Stomach (tissue), 9 donors: Measurements from ENCODE around the gene LST1. TPM values are rescaled to one million over a fixed set of nuclear protein-coding genes. Genes with fewer than 3 reads are reported as not detected.

Experiments used
- DNase-seq, 2 donors: peaks; one replicate each; pipeline versions ENCODE4 v3.0.0 to v3.0.0-alpha.2; 2013 to 2019
- H3K27ac ChIP-seq, 5 donors: fragments of 200-600 bp in 4 of 5; sonication (generic) in 4 of 5; one replicate each; pipeline ENCODE4 v1.5.1; 2013 to 2019; ENCODE audit warnings: mild to moderate bottlenecking in 1 of 5, moderate library complexity in 1 of 5
- H3K27me3 ChIP-seq, 3 donors: fragments of 200-600 bp; sonication (generic); one replicate each; pipeline ENCODE4 v1.5.1; 2017 to 2019; ENCODE audit warnings: mixed run types in 1 of 3
- H3K36me3 ChIP-seq, 4 donors: fragments of 200-600 bp; sonication (generic); 1 replicate in 3 of 4; 2 replicates in 1 of 4; pipeline ENCODE4 v1.5.1; 2016 to 2019
- H3K4me1 ChIP-seq, 4 donors: fragments of 200-600 bp; sonication (generic); one replicate each; pipeline ENCODE4 v1.5.1; 2016 to 2019
- H3K4me3 ChIP-seq, 4 donors: fragments of 200-600 bp; sonication (generic) in 3 of 4; one replicate each; pipeline ENCODE4 v1.5.1; 2016 to 2019; ENCODE audit warnings: mild to moderate bottlenecking in 1 of 4
- H3K9me3 ChIP-seq, 4 donors: fragments of 200-600 bp; sonication (generic); one replicate each; pipeline ENCODE4 v1.5.1; 2016 to 2019
- EP300 ChIP-seq: sonication (generic); formaldehyde crosslinking; IDR thresholded peaks from one replicate; pipeline ENCODE4 v1.6.1; 2017; ENCODE audit warnings: antibody characterized with exemption
- POLR2A ChIP-seq, 4 donors: fragments of 450-650 bp; IDR thresholded peaks; one replicate each; pipeline ENCODE4 v1.6.1; 2016; ENCODE audit warnings: antibody characterized with exemption in 4 of 4, control low read depth in 2 of 4, mild to moderate bottlenecking in 1 of 4, moderate library complexity in 1 of 4
- POLR2AphosphoS5 ChIP-seq, 3 donors: sonication (generic); formaldehyde crosslinking; IDR thresholded peaks; one replicate each; pipeline ENCODE4 v1.6.1; 2016; ENCODE audit warnings: antibody characterized with exemption in 3 of 3
- WGBS, 5 donors: extraction: QIAGEN DNeasy Blood & Tissue Kit in 3 of 5; methylation state at CpG; one replicate each; pipeline versions ENCODE4 v1.1.5 to v1.1.7; 2013 to 2018; 5-methylcytosine and 5-hydroxymethylcytosine counted together
- intact Hi-C: fragments of 100-400 bp; cut with DNase I; formaldehyde crosslinking; loops from one replicate; pipeline ENCODE4 v1.15.1; 2023; ENCODE audit warnings: low total_unique reads
- polyA plus RNA-seq, 3 donors: library from polyadenylated mRNA; stranded (reverse); fragments of 200-250 nt; gene quantifications; one replicate each; pipeline ENCODE4 v1.2.3, GENCODE V29; 2013
- total RNA-seq, 5 donors: library from RNA; depleted of rRNA; stranded (reverse); fragments of >200 nt; gene quantifications; one replicate each; pipeline versions ENCODE4 v1.1.0 to v1.2.3, GENCODE V29; 2014 to 2016
- TF ChIP-seq, protein P1 (sequence below), 7 experiments: fragments of 450-650 bp in 4 of 7; fragments of 200-600 bp in 3 of 7; sonication (generic) in 3 of 7; IDR thresholded peaks; one replicate each; pipeline ENCODE4 v1.5.1; 2016 to 2019; ENCODE audit warnings: antibody characterized with exemption in 7 of 7, control low read depth in 2 of 7, mild to moderate bottlenecking in 1 of 7
- donor health status: healthy with polysubstance abuse.
- donor health status: Bipolar disorder and iron deficiency.
- donor health status: healthy.

LST1 gene
- total and polyA plus RNA-seq, 8 donors, result 2.9 to 35.4 (median 8.8) TPM; not detected in 3

DNA sequence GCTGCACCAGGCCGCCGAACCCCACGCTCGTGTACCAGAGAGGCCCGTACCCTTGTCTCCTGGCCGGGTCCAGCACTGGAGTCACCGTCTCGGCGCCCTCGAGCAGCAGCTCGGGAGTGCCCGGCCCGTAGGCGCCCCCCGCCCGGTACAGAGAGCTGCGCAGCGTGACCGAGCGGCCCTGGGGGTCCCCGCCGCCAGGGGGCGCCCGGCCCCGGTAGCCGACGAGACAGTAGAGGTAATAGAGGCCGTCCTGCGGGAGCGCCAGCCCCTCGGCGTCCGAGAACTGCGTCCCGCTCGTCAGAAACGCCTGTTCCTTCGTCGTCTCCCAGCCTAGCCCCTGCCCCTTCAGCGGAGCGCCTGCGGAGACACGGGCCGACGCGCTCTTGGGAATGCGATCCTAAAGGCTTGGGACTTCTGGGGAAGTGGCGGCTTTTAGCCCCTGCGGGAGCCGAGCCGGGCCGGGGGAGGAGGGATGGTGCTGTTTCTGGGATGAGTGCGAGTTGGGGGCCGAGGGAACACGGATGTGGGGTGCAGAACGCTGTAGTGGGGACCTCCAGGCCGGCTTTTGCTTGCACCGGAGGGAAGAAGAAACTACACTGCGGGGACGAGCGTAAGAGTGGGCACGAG lies 5.2 kb upstream of the LST1 start:
- intact Hi-C loops, result no loop called here
- Histone ChIP-seq H3K4me1 (peaks cover 9 to 54% (median 21%) of the 10 kb centered on the region in 4 donors), H3K36me3 (no peaks in the 10 kb centered on the region), H3K9me3 (no peaks in the 10 kb centered on the region), H3K27me3 (no peaks in the 10 kb centered on the region), H3K4me3 (peak overlapping the region; percentile 65 to 76 (median 72)), H3K27ac (peak overlapping the region; percentile 60 to 89 (median 86))
- peak; percentile 89 to 95 for DNase-seq
- WGBS, 5 donors, result 0 to 2% (median 1%) methylated on average over 42 to 62 of the region's 62 CpGs
- TF ChIP-seq, protein P1, sequence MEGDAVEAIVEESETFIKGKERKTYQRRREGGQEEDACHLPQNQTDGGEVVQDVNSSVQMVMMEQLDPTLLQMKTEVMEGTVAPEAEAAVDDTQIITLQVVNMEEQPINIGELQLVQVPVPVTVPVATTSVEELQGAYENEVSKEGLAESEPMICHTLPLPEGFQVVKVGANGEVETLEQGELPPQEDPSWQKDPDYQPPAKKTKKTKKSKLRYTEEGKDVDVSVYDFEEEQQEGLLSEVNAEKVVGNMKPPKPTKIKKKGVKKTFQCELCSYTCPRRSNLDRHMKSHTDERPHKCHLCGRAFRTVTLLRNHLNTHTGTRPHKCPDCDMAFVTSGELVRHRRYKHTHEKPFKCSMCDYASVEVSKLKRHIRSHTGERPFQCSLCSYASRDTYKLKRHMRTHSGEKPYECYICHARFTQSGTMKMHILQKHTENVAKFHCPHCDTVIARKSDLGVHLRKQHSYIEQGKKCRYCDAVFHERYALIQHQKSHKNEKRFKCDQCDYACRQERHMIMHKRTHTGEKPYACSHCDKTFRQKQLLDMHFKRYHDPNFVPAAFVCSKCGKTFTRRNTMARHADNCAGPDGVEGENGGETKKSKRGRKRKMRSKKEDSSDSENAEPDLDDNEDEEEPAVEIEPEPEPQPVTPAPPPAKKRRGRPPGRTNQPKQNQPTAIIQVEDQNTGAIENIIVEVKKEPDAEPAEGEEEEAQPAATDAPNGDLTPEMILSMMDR (IDR thresholded peaks at IDR 0.05), result peak in 6 of 7 experiments; percentile 53 to 99 (median 92)
- TF ChIP-seq POLR2A (IDR thresholded peaks at IDR 0.05) (no peak), POLR2AphosphoS5 (IDR thresholded peaks at IDR 0.05) (peak; percentile 42 to 48 (median 45))

DNA sequence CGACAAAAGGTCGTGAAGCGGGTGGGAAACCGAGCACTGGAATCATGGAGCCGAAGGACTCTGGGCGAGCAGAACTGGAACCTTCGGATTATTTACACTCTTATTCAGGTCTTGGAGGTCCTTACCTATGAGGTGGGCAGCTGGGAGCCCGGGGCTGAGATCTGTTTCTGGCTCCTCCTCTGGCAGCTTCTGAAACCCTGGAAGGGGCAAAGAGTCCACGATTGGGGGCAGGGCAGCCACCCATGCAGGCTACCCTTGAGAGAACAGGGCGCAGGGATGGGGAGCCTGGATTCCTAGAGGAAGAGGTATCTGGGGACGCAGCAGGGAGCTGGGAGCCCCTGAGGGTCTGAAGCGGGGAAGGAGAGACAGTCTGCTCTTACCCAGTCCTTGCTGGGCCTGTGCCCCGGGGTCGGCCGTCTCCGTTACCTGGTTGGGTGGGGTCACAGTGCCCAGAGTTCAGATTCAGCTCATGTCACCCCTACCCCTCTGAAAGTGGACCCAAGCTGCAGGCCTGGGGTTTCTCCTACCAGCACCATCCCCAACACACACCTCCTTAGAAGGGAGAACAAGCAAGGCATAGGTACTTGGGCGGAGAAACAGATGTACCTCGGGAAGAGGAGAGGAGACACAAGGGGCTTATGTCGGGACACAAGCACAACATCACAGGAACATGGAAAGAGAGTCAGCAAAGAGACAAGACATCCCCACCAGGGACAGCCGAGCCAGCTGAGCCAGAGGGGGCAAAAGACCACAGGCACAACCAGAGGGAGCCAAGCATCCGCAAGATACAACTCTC lies 4.4 kb upstream of the LST1 start:
- Histone ChIP-seq H3K27me3 (peaks cover 0 to 1% (median 0%) of the 10 kb centered on the region in 3 donors), H3K27ac (peak overlapping the region; percentile 60 to 89 (median 86)), H3K4me1 (peaks cover 9 to 58% (median 23%) of the 10 kb centered on the region in 4 donors), H3K36me3 (no peaks in the 10 kb centered on the region), H3K4me3 (peak overlapping the region; percentile 65 to 76 (median 72)), H3K9me3 (no peaks in the 10 kb centered on the region)
- TF ChIP-seq POLR2AphosphoS5 (IDR thresholded peaks at IDR 0.05) (no peak), POLR2A (IDR thresholded peaks at IDR 0.05) (no peak), EP300 (no peak)
- TF ChIP-seq, protein P1 (IDR thresholded peaks at IDR 0.05), result no peak
- WGBS, 5 donors, result 21 to 28% (median 24%) methylated on average over 19 to 21 of the region's 21 CpGs
- intact Hi-C loops, result no loop called here
- peak in 1 of 2 donors; percentile 38 for DNase-seq

DNA sequence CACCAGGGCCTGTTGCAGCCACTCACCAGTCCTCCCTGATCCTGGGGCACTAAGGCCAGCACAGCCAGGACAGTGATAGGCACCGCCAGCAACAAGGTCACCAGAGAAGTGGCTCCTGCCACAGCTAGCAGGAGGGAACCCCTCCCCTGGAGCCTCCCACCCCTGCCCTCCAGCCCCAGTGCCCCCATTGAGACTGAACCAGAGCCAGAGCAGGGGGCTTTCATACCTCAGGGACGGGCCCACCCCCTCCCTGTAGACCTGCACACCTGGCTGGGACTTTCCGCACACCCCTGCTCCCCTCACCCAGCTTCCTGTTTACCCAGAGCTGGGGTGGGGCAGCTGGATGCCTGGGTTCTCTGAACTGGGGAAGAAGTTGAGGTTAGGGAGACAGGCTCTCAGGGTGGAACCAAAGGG lies 3.8 kb upstream of the LST1 start, which contains the start of gene LTB:
Gene LTB (minus strand): TSS at position 195 of the 414 bp plus-strand sequence. CDS start 7 bp downstream, at position 188.
- peak in 1 of 2 donors; percentile 48 for DNase-seq
- Histone ChIP-seq H3K4me1 (peaks cover 9 to 60% (median 23%) of the 10 kb centered on the region in 4 donors), H3K27ac (peak within 1 kb of the TSS; percentile 60 to 89 (median 86)), H3K36me3 (no peaks in the 10 kb centered on the region), H3K9me3 (no peaks in the 10 kb centered on the region), H3K4me3 (peak within 1 kb of the TSS; percentile 65 to 76 (median 72)), H3K27me3 (peaks cover 0 to 7% (median 0%) of the 10 kb centered on the region in 3 donors)
- WGBS, 5 donors, result 49 to 70% (median 66%) methylated on average over 3 of the region's 3 CpGs; no CpG with 5 or more reads in 1 of the 5 donors
- TF ChIP-seq EP300 (no peak), POLR2A (IDR thresholded peaks at IDR 0.05) (no peak), POLR2AphosphoS5 (IDR thresholded peaks at IDR 0.05) (no peak)
- TF ChIP-seq, protein P1 (IDR thresholded peaks at IDR 0.05), result no peak
- intact Hi-C loops, result no loop called here

DNA sequence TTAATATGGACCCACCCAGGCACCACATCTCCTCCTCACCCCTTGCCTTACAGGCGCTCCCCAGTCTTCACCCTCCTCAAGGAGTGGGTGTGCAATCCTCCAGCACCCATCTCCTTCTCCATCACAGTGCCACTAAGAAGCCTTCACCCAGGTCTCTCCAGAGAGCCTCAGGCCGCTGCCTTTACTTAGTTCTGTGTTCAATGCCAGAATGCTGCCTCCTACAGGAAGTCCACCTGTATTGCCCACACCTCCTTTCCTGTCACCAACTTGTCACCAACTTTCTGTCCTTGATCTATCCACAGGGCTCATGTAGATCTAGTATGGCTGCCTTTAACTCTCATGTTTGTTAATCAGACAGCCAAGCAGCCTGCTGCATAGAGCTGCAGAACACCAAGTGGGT lies 586 bp upstream of the LST1 start:
- intact Hi-C loops, result no loop called here
- Histone ChIP-seq H3K27me3 (peaks cover 0 to 25% (median 0%) of the 10 kb centered on the region in 3 donors), H3K4me3 (no peak overlapping the region), H3K36me3 (no peaks in the 10 kb centered on the region), H3K4me1 (peaks cover 9 to 60% (median 20%) of the 10 kb centered on the region in 4 donors), H3K27ac (peak overlapping the region in 3 of 5 donors; percentile 29 to 76 (median 73)), H3K9me3 (no peaks in the 10 kb centered on the region)
- WGBS, 5 donors, result 56 to 73% (median 56%) methylated on average over 2 of the region's 2 CpGs
- TF ChIP-seq POLR2A (IDR thresholded peaks at IDR 0.05), result no peak
- TF ChIP-seq, protein P1 (IDR thresholded peaks at IDR 0.05), result peak in 1 of 7 experiments; percentile 20
- no peak for DNase-seq
